Smooth muscle cell of the brain vasculature (primary cell): ENCODE results near the gene SYTL5.
"Not testable (repeated sequence)": the region's sequence is repeated elsewhere in the genome, so short reads cannot be mapped to it uniquely, and the experiment has no call there.

Experiments used
- DNase-seq: peaks from one replicate; pipeline ENCODE4 v3.0.0-alpha.2; 2012; ENCODE audit warnings: low read depth, low spot score

The SYTL5 gene

GRCh38 chrX:38006291-38006690, at the start of gene SYTL5:
Gene SYTL5 (plus strand): TSS chrX:38006553. CDS start chrX:38033890, 27,337 bp downstream.
- no peak for DNase-seq

GRCh38 chrX:37958525-37959211, 47.7 kb upstream of the SYTL5 start:
- DNase-seq: peak; percentile 52

- DNase-seq: no peak
These were observed 46.9 kb upstream of the SYTL5 start for GRCh38 chrX:37959212-37960021.

GRCh38 chrX:37961118-37961517, 45.2 kb upstream of the SYTL5 start:
- no peak for DNase-seq

GRCh38 chrX:37967714-37968113, 38.6 kb upstream of the SYTL5 start:
- DNase-seq: no peak

DNA sequence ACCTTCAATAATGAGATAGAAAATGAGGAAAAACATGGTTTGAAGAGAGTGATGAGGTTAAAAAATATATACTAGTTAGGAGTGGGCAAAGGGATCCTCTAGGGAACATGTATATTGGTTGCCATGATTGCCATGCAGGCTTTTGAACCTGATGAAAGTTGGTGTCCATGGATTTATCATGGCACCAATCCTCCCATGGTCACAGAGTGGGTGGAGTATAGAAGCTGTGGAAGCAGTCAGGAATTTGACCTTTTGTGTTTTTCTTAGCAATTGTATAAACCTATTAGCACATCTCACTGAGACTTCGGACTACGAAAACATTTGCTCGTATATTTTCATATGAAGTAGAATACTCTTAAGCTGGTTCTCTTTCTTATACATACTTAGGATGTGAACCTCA, 30.9 kb upstream of the SYTL5 start:
- no peak for DNase-seq

- DNase-seq: no peak
These were observed 30.2 kb upstream of the SYTL5 start for GRCh38 chrX:37976153-37976552.

DNA sequence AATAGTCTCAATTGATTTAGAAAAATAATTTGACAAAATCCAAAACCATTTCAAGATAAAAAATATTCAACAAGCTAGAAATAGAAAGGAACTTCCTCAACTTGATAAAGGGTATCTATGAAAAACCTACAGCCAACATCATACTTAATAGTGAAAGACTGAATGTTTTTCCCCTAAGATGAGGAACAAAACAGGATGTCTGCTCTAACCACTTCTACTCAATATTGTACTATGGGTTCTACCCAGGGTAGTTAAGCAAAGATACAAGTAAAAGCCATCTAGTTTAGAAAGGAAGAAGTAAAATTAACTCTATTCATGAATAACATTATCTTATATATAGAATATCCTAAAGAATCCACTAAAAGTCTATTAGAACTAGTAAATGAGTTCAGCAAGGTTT, 21.5 kb upstream of the SYTL5 start:
- no peak for DNase-seq

GRCh38 chrX:37986893-37987292, 19.5 kb upstream of the SYTL5 start:
- DNase-seq: no peak

GRCh38 chrX:37989304-37989703, 17.0 kb upstream of the SYTL5 start:
- no peak for DNase-seq

- not testable (repeated sequence) for DNase-seq
These were observed 15.1 kb upstream of the SYTL5 start for GRCh38 chrX:37991303-37991702.

GRCh38 chrX:37993176-37993575, 13.2 kb upstream of the SYTL5 start:
- no peak for DNase-seq

DNA sequence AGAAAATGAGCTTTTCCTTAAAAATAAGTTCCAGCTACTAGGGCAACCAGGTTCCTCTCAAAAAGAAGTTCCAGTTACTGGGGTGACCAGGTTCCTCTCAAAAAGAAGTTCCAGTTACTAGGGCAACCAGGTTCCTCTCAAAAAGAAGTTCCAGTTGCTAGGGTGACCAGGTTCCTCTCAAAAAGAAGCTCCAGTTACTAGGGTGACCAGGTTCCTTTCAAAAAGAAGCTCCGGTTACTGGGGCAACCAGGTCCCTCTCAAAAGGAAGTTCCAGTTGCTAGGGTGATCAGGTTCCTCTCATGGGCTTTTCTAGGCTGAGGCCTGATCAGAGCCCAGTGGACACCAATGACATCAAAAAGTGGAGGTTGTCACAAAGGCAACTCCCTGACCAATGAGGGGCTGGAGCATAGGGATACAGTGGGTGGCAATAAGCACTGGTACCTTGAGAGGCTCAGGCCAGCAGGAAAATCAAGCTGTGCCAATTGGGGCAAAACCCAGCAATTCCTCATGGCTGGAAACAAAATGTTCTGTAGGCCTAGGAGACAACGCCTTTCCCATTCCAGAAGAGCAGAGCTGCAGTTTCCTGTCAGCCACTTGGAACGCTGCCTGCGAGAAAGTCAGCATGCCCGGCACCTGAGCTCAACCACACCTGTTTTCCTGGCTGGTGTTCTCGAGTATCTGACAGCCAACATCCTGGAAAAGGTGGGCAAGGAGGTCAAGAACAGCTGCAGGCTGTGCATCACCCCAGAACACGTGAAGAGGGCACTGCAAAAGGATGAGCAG, 12.3 kb upstream of the SYTL5 start:
- DNase-seq: no peak

GRCh38 chrX:37995428-37995827, 10.9 kb upstream of the SYTL5 start:
- no peak for DNase-seq

DNA sequence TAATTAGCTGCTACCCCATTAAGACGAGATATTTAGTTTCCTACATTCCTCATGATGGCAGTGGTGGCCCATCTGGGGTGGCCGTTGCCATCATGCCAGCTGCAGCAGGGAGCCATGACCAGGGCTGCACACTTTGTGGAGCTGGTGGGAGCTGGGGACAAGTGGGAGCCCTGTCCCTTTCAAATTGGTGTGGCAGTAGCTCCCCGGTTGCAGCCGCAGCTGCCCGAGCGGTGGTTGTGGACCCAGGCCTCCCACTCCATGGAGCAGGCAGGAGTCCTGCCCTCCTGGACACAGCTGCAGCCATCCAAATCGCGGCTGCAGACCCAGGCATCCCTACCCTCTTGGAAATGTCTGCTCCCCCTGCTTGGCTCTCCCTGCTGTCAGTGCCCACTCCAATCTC, 9.3 kb upstream of the SYTL5 start:
- no peak for DNase-seq

- DNase-seq: no peak
These were observed 7.6 kb upstream of the SYTL5 start for GRCh38 chrX:37998586-37999262.

DNA sequence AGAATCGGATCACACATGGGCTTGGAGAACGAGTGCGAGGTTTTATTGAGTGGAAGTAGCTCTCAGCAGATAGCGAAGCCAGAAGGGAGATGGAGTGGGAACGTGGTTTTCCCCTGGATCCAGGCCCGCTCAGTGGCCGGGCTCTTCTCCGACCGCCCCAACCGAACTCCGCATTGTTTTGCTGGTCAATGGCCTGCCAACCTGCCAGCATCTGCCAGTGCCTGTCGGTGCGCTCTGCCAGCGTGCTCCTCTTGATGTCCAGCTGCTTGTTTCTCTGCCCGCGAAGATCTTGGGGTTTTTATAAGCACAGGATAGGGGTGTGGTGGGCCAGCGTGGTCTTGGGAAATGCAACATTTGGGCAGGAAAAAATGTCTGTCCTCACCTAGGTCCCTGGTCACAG, 5.6 kb upstream of the SYTL5 start:
- DNase-seq: no peak

GRCh38 chrX:38004046-38004445, 2.3 kb upstream of the SYTL5 start:
- no peak for DNase-seq

- DNase-seq: no peak
These were observed 425 bp downstream of the SYTL5 start for GRCh38 chrX:38006778-38007177.

GRCh38 chrX:38008658-38009057, 2.3 kb downstream of the SYTL5 start:
- DNase-seq: no peak

DNA sequence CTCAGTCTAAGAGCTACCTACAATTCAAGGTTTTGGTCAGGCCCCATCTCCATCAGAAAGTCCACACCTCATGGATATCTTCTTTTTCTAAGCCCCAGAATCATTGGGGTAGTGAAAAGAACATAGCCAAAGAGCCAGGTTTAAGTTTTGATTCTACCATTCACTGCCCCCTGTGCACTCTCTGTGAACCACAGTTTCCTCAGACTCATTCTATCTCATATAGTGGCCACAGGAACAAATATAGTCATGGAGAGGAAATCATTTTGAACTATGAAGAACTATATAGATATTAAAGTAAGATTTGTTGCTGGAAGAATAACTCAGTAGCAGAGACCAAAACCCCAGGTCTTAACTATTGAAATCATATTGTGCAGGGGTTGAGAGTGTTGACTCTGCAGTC, 3.3 kb downstream of the SYTL5 start:
- no peak for DNase-seq
